Caco-2 (cell line): Measurements from ENCODE around the gene RPP14. TPM values are rescaled to one million over a fixed set of nuclear protein-coding genes. Genes with fewer than 3 reads are reported as not detected.
A peak's percentile ranks its signal among the peaks of the same experiment; 100 is the strongest.

Experiments
- BruUV-seq: library from RNA; stranded (reverse); fragments of 400-500 nt; replicated peaks from 2 replicates; lab custom pipeline; 2021; lab: Mats Ljungman, UMichigan
- CTCF ChIA-PET: fragments of 300-600 bp; sonication (Branson Sonifier 250); formaldehyde crosslinking; loops from one replicate; lab custom pipeline; 2022; ENCODE audit warnings: antibody characterized with exemption; lab: Charles Lee
- POLR2A ChIA-PET: fragments of 300-600 bp; sonication (Branson Sonifier 250); formaldehyde crosslinking; loops from one replicate; lab custom pipeline; 2022; ENCODE audit warnings: antibody characterized with exemption; lab: Charles Lee
- DNase-seq, 2 experiments: peaks; one replicate each; pipeline versions ENCODE4 v3.0.0 to v3.0.0-alpha.2; 2020 to 2022
- H3K27me3 ChIP-seq: replicated peaks from 2 replicates; pipeline ENCODE4 v1.6.0; 2011; ENCODE audit warnings: low read length; ENCODE audit not compliant: control insufficient read depth, insufficient read depth
- H3K36me3 ChIP-seq: 2 replicates; pipeline ENCODE4 v1.5.1; 2011; ENCODE audit warnings: low read length; ENCODE audit not compliant: control insufficient read depth, insufficient read depth
- H3K4me1 ChIP-seq: fragments of 250-450 bp; sonication (Bioruptor Pico); 2 replicates; pipeline ENCODE4 v1.5.1; 2020; ENCODE audit warnings: mild to moderate bottlenecking
- H3K4me3 ChIP-seq: 2 replicates; pipeline ENCODE4 v1.5.1; 2011; ENCODE audit warnings: low read depth, mild to moderate bottlenecking, control low read depth, low read length
- H3K9me3 ChIP-seq: fragments of 250-450 bp; sonication (Bioruptor Pico); 2 replicates; pipeline ENCODE4 v1.5.1; 2020; ENCODE audit warnings: mild to moderate bottlenecking, moderate library complexity
- H3K27ac Mint-ChIP-seq: one replicate; pipeline ENCODE4 v1.8.0; 2022; ENCODE audit warnings: mixed read lengths; ENCODE audit not compliant: unreplicated experiment
- H3K27me3 Mint-ChIP-seq: one replicate; pipeline ENCODE4 v1.8.0; 2022; ENCODE audit warnings: mixed read lengths; ENCODE audit not compliant: insufficient read depth, unreplicated experiment
- H3K36me3 Mint-ChIP-seq: one replicate; pipeline ENCODE4 v1.8.0; 2022; ENCODE audit warnings: mild to moderate bottlenecking, mixed read lengths; ENCODE audit not compliant: insufficient read depth, unreplicated experiment
- H3K4me1 Mint-ChIP-seq: one replicate; pipeline ENCODE4 v1.8.0; 2022; ENCODE audit warnings: low read depth, mixed read lengths; ENCODE audit not compliant: unreplicated experiment
- H3K4me3 Mint-ChIP-seq: one replicate; pipeline ENCODE4 v1.8.0; 2022; ENCODE audit warnings: mild to moderate bottlenecking, moderate library complexity, mixed read lengths; ENCODE audit not compliant: unreplicated experiment
- H3K9me3 Mint-ChIP-seq: one replicate; pipeline ENCODE4 v1.8.0; 2022; ENCODE audit warnings: mixed read lengths; ENCODE audit not compliant: unreplicated experiment
- intact Hi-C: fragments of 100-400 bp; cut with micrococcal nuclease; formaldehyde crosslinking; loops from one replicate; pipeline ENCODE4 v1.10.0; 2022; ENCODE audit not compliant: unreplicated experiment
- total RNA-seq: library from RNA; stranded (reverse); gene quantifications from 2 replicates; pipeline ENCODE4 v1.2.3, GENCODE V29; 2022
- TF ChIP-seq, protein P1 (sequence below), 2 experiments: fragments of 200-600 bp in 1 of 2; IDR thresholded peaks; 1 replicate in 1 of 2; 2 replicates in 1 of 2; pipeline versions ENCODE4 v1.5.1 to v1.8.0; 2011 to 2022; ENCODE audit warnings: antibody characterized with exemption in 1 of 2, control low read depth in 1 of 2, inconsistent platforms in 1 of 2, low read depth in 1 of 2, low read length in 1 of 2, mild to moderate bottlenecking in 1 of 2, moderate library complexity in 1 of 2; ENCODE audit not compliant: insufficient read depth in 1 of 2, severe bottlenecking in 1 of 2, unreplicated experiment in 1 of 2

The RPP14 gene
- total RNA-seq, 1 experiment from 2014 or later = 24.7 TPM

DNA sequence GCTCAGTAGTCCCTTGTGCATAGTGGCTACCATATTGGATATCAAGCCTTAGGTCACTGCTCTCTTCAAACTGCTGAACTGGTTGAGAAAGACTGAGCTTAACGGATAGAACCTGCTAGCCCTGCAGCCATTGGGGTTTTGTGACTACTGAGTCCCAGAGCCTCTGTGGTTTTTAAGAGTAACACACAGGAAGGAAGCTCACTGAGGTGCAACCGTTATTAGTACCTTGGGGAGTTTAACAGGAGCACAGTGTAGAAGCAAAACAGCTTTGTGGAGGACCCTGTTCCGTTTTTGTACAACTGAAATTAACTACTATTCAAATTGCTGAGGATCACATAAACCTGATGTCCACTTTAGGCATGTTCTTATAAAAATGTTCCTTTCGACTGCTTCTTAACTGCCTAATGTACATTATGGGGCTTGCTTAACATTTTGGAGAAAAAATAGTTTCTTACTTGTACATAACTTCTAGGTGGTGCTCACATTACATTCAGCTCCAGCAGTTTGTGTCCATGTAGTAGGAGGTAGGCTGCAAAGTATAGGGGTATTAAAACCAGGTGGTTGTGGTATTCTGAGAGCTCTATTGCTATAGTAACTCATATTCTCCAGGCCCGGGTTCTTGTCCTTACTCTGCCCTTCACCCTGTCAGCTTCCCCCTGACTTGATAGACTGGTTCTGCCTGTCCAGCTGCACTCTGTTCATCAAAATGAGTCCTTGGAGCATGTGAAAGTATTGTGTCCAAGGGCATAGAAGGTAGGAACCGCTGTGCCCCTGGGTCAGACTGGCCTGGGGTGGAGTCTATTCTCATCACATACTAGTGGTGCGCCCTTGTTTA is 44.0 kb downstream of the RPP14 start:
- Mint-ChIP-seq H3K27me3 (no peaks in the 10 kb centered on the region), H3K36me3 (no peaks in the 10 kb centered on the region), H3K4me1 (no peaks in the 10 kb centered on the region), H3K27ac (no peak overlapping the region), H3K4me3 (no peak overlapping the region), H3K9me3 (no peaks in the 10 kb centered on the region)
- no TSS peak for BruUV-seq
- no peaks in the 10 kb centered on the region for H3K4me1 ChIP-seq
- CTCF ChIA-PET = interaction anchor here (1.4 kb wide), 1 partner anchor 66 kb away, joined by 3 read pairs; no protein-coding TSS in a partner anchor
- TF ChIP-seq, protein P1, sequence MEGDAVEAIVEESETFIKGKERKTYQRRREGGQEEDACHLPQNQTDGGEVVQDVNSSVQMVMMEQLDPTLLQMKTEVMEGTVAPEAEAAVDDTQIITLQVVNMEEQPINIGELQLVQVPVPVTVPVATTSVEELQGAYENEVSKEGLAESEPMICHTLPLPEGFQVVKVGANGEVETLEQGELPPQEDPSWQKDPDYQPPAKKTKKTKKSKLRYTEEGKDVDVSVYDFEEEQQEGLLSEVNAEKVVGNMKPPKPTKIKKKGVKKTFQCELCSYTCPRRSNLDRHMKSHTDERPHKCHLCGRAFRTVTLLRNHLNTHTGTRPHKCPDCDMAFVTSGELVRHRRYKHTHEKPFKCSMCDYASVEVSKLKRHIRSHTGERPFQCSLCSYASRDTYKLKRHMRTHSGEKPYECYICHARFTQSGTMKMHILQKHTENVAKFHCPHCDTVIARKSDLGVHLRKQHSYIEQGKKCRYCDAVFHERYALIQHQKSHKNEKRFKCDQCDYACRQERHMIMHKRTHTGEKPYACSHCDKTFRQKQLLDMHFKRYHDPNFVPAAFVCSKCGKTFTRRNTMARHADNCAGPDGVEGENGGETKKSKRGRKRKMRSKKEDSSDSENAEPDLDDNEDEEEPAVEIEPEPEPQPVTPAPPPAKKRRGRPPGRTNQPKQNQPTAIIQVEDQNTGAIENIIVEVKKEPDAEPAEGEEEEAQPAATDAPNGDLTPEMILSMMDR (IDR thresholded peaks at IDR 0.05; ENCODE audit: insufficient read depth in 1 of 2, low read depth in 1 of 2, low read length in 1 of 2, severe bottlenecking in 1 of 2, unreplicated experiment in 1 of 2) = no peak
- POLR2A ChIA-PET = interaction anchor here (0.5 kb wide), 1 partner anchor 43 kb away, joined by 3 read pairs; no protein-coding TSS in a partner anchor
- H3K36me3 ChIP-seq = no peaks in the 10 kb centered on the region
- no peaks in the 10 kb centered on the region for H3K27me3 ChIP-seq
- H3K4me3 ChIP-seq = no peak overlapping the region
- intact Hi-C loops = no loop called here
- no peaks in the 10 kb centered on the region for H3K9me3 ChIP-seq
- peak in 1 of 2 experiments; percentile 24 for DNase-seq

DNA sequence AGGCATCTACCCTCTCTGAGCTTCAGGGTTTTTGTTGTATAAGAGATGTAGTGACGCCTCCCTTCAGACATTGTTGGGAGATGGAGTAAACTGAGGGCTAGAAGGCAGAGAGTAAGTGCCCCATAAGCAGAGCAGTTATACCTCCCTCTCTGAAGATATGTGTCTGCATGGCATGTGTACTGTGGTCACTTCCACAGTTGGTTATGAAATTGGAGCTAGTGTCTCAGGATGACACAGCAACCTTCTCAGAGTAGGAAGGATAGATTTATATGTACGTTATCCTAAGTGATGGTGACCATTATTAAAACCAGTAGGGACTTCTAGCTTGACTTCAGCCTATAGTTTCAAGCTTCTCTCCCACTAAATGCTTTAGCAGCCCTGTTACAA is 44.6 kb downstream of the RPP14 start:
- no peaks in the 10 kb centered on the region for H3K4me1 ChIP-seq
- ChIA-PET POLR2A (interaction anchor here (0.6 kb wide), 1 partner anchor 1515 kb away, joined by 4 read pairs; no protein-coding TSS in a partner anchor), CTCF (interaction anchor here (1.4 kb wide), 1 partner anchor 65 kb away, joined by 3 read pairs; no protein-coding TSS in a partner anchor)
- no peaks in the 10 kb centered on the region for H3K36me3 Mint-ChIP-seq
- no peaks in the 10 kb centered on the region for H3K4me1 Mint-ChIP-seq
- H3K27me3 ChIP-seq = no peaks in the 10 kb centered on the region
- H3K4me3 Mint-ChIP-seq = no peak overlapping the region
- no peaks in the 10 kb centered on the region for H3K9me3 Mint-ChIP-seq
- DNase-seq = no peak
- TF ChIP-seq, protein P1 (IDR thresholded peaks at IDR 0.05; ENCODE audit: insufficient read depth in 1 of 2, low read depth in 1 of 2, low read length in 1 of 2, severe bottlenecking in 1 of 2, unreplicated experiment in 1 of 2) = no peak
- no peaks in the 10 kb centered on the region for H3K27me3 Mint-ChIP-seq
- no peaks in the 10 kb centered on the region for H3K9me3 ChIP-seq
- no peak overlapping the region for H3K4me3 ChIP-seq
- intact Hi-C loops = no loop called here
- no peak overlapping the region for H3K27ac Mint-ChIP-seq
- BruUV-seq = no TSS peak
- H3K36me3 ChIP-seq = no peaks in the 10 kb centered on the region

DNA sequence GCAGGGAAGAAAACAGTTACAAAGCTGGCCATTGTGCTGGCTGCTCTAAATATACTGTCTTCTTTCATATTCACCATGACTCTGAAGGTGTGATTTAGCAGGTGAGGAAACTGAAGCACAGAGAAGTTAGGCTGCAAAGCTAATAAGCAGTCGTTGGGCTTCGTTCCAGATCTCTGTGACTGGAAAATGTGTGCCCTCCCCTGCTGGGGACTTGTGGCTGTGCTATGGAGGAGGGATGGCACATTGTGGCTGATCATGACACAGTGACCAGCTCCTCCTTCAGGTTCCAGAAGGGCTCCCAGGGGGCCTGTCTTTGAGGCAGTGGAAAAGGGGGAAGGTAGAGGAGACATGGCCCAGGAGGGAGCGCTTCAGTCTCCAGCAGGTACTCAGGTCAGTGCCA is 45.9 kb downstream of the RPP14 start:
- POLR2A ChIA-PET = no interaction called here
- no peaks in the 10 kb centered on the region for H3K36me3 ChIP-seq
- Mint-ChIP-seq H3K4me1 (no peaks in the 10 kb centered on the region), H3K4me3 (no peak overlapping the region), H3K27ac (no peak overlapping the region), H3K36me3 (no peaks in the 10 kb centered on the region), H3K27me3 (no peaks in the 10 kb centered on the region), H3K9me3 (no peaks in the 10 kb centered on the region)
- no peak overlapping the region for H3K4me3 ChIP-seq
- no peak for DNase-seq
- no peaks in the 10 kb centered on the region for H3K4me1 ChIP-seq
- intact Hi-C loops = no loop called here
- H3K9me3 ChIP-seq = no peaks in the 10 kb centered on the region
- CTCF ChIA-PET = interaction anchor here (0.6 kb wide), 1 partner anchor 52 kb away, joined by 3 read pairs; no protein-coding TSS in a partner anchor
- no TSS peak for BruUV-seq
- H3K27me3 ChIP-seq = no peaks in the 10 kb centered on the region
- TF ChIP-seq, protein P1 (IDR thresholded peaks at IDR 0.05; ENCODE audit: insufficient read depth in 1 of 2, low read depth in 1 of 2, low read length in 1 of 2, severe bottlenecking in 1 of 2, unreplicated experiment in 1 of 2) = no peak
